ENCODE data around the gene MAML3. TPM values are rescaled to one million over a fixed set of nuclear protein-coding genes. Genes with fewer than 3 reads are reported as not detected.
A peak's percentile ranks its signal among the peaks of the same experiment; 100 is the strongest.

The MAML3 gene
- total and polyA plus RNA-seq, 2 experiments from 2014 or later, result 1.7 to 6.5 TPM

- Mint-ChIP-seq H3K36me3 (ENCODE audit: low read depth) (no peaks in the 10 kb centered on the region), H3K4me1 (no peaks in the 10 kb centered on the region), H3K4me3 (no peak overlapping the region), H3K9me3 (no peaks in the 10 kb centered on the region), H3K27me3 (ENCODE audit: insufficient read depth, low read depth, poor library complexity) (peaks cover 3% of the 10 kb centered on the region), H3K27ac (no peak overlapping the region; the same call in 1 of the 2 replicates)
- Histone ChIP-seq H3K4me2 (no peak overlapping the region), H3K4me3 (no peak overlapping the region), H3K79me2 (replicated peaks; ENCODE audit: insufficient read depth) (no peaks in the 10 kb centered on the region), H3K4me1 (ENCODE audit: insufficient read depth) (no peaks in the 10 kb centered on the region), H3K9me2 (ENCODE audit: insufficient read depth) (no peaks in the 10 kb centered on the region), H3F3A (replicated peaks; ENCODE audit: low read depth) (no peaks in the 10 kb centered on the region), H2AFZ (no peak overlapping the region), H3K27ac (ENCODE audit: low read depth) (no peak overlapping the region), H4K20me1 (replicated peaks; ENCODE audit: insufficient read depth) (no peaks in the 10 kb centered on the region), H3K36me3 (ENCODE audit: insufficient read depth) (no peaks in the 10 kb centered on the region), H3K27me3 (ENCODE audit: insufficient read depth) (no peaks in the 10 kb centered on the region)
- peak; percentile 87 for ATAC-seq
- DNase-seq (ENCODE audit: low spot score), result peak; percentile 29
- peak; percentile 37 to 56 for TF ChIP-seq CTCF (conservative IDR thresholded peaks at IDR 0.05; ENCODE audit: low read depth in 2 of 2)
- TF ChIP-seq POLR2AphosphoS5 (IDR thresholded peaks at IDR 0.05; ENCODE audit: low read depth), result no peak
- no peak for TF ChIP-seq NANOG (IDR thresholded peaks at IDR 0.05; ENCODE audit: borderline replicate concordance)
- no peak for TF ChIP-seq ETS1 (IDR thresholded peaks at IDR 0.05)
- no peak for TF ChIP-seq ZNF114 (CRISPR knock-in tag; IDR thresholded peaks at IDR 0.05)
These were observed 461.5 kb downstream of the MAML3 start for GRCh38 chr4:139692309-139693012.

DNA sequence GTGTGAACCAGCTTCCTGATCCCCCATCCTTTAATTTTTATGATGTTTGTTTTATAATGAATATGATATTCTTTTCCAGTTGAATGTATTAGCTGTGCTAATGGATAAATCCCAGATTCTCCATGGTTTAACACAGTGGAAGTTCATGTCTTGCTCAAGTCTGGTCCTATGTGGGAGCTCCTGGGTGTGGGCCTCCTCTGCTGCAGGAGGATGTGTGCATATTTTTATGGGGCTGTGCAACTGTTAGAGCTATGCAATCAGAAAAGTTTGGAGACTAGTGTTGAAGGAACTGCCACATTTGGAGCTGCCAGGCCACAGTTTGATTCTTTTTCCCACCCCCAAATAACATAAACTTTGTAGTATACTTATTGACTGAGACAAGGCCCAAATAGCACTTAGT, 463.6 kb downstream of the MAML3 start:
- H3K27me3 ChIP-seq (ENCODE audit: insufficient read depth), result no peaks in the 10 kb centered on the region
- no peaks in the 10 kb centered on the region for H4K20me1 ChIP-seq (replicated peaks; ENCODE audit: insufficient read depth)
- no peaks in the 10 kb centered on the region for H3F3A ChIP-seq (replicated peaks; ENCODE audit: low read depth)
- Mint-ChIP-seq H3K4me1 (no peaks in the 10 kb centered on the region), H3K36me3 (ENCODE audit: low read depth) (peaks cover under 1% of the 10 kb centered on the region; the same call in 1 of the 3 replicates), H3K27ac (no peak overlapping the region), H3K9me3 (no peaks in the 10 kb centered on the region), H3K27me3 (ENCODE audit: insufficient read depth, low read depth, poor library complexity) (peaks cover 3% of the 10 kb centered on the region), H3K4me3 (no peak overlapping the region)
- H3K4me3 ChIP-seq, result no peak overlapping the region
- no peak for ATAC-seq
- no peaks in the 10 kb centered on the region for H3K4me1 ChIP-seq (ENCODE audit: insufficient read depth)
- TF ChIP-seq ZNF114 (CRISPR knock-in tag; IDR thresholded peaks at IDR 0.05), result no peak
- no peak overlapping the region for H3K4me2 ChIP-seq
- no peaks in the 10 kb centered on the region for H3K79me2 ChIP-seq (replicated peaks; ENCODE audit: insufficient read depth)
- no peak for DNase-seq (ENCODE audit: low spot score)
- no peak overlapping the region for H2AFZ ChIP-seq
- no peaks in the 10 kb centered on the region for H3K36me3 ChIP-seq (ENCODE audit: insufficient read depth)
- H3K9me2 ChIP-seq (ENCODE audit: insufficient read depth), result no peaks in the 10 kb centered on the region
- no peak overlapping the region for H3K27ac ChIP-seq (ENCODE audit: low read depth)

DNA sequence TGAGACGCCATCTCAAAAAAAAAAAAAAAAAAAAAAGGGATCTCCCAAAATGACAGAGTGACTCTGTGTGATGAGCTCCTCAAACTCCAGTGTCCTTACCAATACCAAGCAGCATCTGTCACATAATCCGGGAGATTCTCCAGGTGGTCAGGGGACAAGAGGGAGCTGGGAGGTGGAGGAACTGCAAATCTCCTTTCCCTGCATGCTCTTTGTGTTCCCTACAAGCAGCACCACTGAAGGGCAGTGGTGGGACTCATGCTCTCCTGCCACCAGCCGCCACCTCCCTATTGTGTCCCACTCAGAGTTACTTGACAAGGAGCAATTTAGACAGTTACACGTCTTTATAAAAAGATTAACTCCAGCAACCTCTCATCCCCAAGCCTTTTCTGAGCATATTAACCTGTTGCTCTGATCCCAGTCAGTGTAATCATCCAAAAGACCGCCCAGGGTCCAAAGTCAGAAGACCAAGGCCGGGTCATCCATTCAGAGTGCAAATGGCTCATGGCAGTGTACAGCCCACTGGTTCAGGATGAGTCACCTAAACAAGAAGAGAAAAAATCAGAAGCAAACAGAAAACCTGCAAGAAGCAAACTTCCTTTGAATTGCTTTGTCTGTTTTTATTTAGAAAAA, 464.8 kb downstream of the MAML3 start:
- Mint-ChIP-seq H3K4me3 (no peak overlapping the region), H3K27me3 (ENCODE audit: insufficient read depth, low read depth, poor library complexity) (peaks cover 3% of the 10 kb centered on the region), H3K27ac (no peak overlapping the region), H3K36me3 (ENCODE audit: low read depth) (peaks cover 8% of the 10 kb centered on the region; the same call in 1 of the 3 replicates), H3K9me3 (no peaks in the 10 kb centered on the region; the same call in 2 of the 3 replicates), H3K4me1 (no peaks in the 10 kb centered on the region)
- H3K36me3 ChIP-seq (ENCODE audit: insufficient read depth), result no peaks in the 10 kb centered on the region
- H4K20me1 ChIP-seq (replicated peaks; ENCODE audit: insufficient read depth), result no peaks in the 10 kb centered on the region
- H2AFZ ChIP-seq, result no peak overlapping the region
- H3K9me2 ChIP-seq (ENCODE audit: insufficient read depth), result no peaks in the 10 kb centered on the region
- H3K4me3 ChIP-seq, result no peak overlapping the region
- no peak overlapping the region for H3K27ac ChIP-seq (ENCODE audit: low read depth)
- no peak for DNase-seq (ENCODE audit: low spot score)
- H3K4me1 ChIP-seq (ENCODE audit: insufficient read depth), result no peaks in the 10 kb centered on the region
- H3F3A ChIP-seq (replicated peaks; ENCODE audit: low read depth), result no peaks in the 10 kb centered on the region
- H3K27me3 ChIP-seq (ENCODE audit: insufficient read depth), result no peaks in the 10 kb centered on the region
- H3K4me2 ChIP-seq, result no peak overlapping the region
- H3K79me2 ChIP-seq (replicated peaks; ENCODE audit: insufficient read depth), result no peaks in the 10 kb centered on the region
- no peak for ATAC-seq
- TF ChIP-seq EZH2phosphoT487 (IDR thresholded peaks at IDR 0.05; ENCODE audit: unreplicated experiment), result no peak
- TF ChIP-seq EZH2 (IDR thresholded peaks at IDR 0.05; ENCODE audit: low read depth, unreplicated experiment), result no peak
- TF ChIP-seq CREB1 (CRISPR knock-in tag; IDR thresholded peaks at IDR 0.05; ENCODE audit: low read depth), result no peak
- no peak for TF ChIP-seq JUNB (IDR thresholded peaks at IDR 0.05; ENCODE audit: unreplicated experiment)
- no peak for TF ChIP-seq POLR2AphosphoS5 (IDR thresholded peaks at IDR 0.05; ENCODE audit: low read depth)
